Activated naive CD8-positive, alpha-beta T cell treated with anti-CD3 and anti-CD28 coated beads, Interleukin-2, amount 50 U/mL, for 16 hours (primary cell): Measurements from ENCODE around the gene HNRNPL.
A peak's percentile ranks its signal among the peaks of the same experiment; 100 is the strongest.

Experiments
- DNase-seq: peaks from one replicate; pipeline ENCODE4 v3.0.0-alpha.2; 2020; ENCODE audit warnings: low read depth, low spot score

The HNRNPL gene

GRCh38 chr19:38845374-38846024 lies 4.3 kb downstream of the HNRNPL start:
- no peak for DNase-seq

GRCh38 chr19:38844093-38844686 lies 5.6 kb downstream of the HNRNPL start:
- no peak for DNase-seq

DNA sequence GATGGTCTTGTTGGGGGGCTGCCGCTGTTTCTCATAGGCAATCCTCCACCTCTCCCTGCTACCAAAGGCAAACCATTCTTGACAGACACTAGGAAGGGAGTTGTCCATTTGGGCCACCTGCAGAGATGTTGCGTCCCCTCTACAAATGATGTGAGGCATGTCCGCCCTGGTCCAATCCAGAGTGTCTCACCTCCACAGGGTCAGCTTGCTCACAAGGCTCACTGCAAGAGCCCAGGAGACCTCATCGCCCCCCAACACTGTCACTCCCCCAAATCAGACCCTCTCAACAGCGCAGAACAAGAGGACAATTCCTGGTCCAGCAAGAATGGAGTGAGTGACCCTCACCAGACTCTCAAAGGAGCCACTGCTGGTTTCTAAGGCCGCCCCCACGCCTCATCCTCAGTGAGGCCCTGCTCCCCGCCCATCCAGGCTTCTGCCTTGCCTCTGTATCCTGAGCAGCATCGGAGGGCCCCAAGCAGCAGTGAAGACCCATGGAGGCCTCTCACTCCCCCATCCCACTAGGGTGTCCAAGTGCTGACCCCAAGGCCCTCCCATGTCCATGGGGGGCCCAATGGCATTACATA lies 6.5 kb downstream of the HNRNPL start:
- no peak for DNase-seq

GRCh38 chr19:38842439-38843174 lies 7.2 kb downstream of the HNRNPL start:
- no peak for DNase-seq

DNA sequence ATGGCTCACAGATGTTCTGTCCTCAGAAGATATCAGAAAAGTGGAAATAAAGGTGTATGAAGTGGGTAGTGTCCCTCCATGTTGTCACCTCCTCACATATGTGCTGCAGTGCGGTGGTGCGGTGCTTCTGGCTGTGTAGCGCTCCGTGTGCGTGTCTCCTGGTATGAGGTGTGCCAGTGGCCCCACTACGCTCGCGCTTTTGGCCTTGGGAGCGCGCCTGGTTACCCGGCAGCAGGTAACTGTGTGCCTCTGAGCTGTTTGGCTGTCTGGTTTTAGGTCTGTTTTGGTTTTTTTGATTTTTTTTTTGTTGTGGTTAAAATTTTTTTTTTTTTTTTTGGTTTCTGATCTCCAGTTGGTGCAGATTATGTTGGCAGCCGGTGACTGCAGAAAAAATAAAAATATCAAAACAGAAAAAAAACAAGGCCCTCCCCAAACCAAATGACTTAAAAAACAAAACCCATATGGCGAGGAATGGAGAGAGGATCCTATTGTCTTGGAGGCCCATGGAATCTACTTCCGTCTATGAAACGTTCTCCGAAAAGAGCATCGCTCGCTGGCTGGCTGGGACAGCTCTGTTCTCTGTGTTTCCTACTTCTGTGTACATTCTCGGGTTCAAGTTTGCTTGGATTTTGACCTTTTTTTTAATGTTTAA lies 7.9 kb downstream of the HNRNPL start:
- DNase-seq: no peak

- no peak for DNase-seq
These were observed 8.5 kb downstream of the HNRNPL start for GRCh38 chr19:38841180-38841766.

- no peak for DNase-seq
These were observed 9.2 kb downstream of the HNRNPL start for GRCh38 chr19:38840583-38840968.

DNA sequence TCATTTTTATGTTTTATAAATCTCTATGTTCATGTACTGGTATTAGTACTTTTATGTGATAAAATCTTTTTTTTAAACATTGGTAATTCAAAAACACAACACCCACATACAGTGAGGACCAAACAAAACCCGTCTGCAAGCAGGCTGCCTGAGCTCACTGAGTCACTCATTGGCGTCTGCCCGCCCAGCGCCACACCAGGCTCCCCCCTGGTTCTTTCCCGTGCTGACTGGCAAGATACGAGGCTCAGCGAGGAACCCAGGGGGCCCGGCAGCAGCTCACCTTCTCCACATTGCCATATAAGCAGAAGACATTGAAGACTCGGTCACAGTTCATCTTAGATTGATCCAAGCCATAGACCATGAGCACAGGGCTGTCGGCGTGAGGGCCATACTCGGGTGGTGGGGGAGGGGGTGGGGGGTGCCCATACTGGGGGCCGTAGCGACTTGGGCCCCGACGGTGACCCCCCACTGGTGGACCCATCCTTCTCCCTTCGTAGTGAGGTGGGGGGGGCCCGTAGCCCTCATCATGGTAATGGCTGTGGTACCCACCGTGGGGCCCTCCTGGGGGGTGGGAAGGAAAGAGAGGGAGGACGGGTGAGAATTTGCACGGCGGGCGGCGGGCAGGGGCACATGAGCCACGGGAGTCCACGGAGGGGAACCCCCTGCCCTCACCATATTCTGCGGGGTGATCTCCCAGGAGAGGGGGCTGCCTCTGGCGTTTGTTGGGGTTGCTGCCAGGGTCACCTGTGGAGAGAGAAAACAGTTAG lies 9.8 kb downstream of the HNRNPL start:
- no peak for DNase-seq

GRCh38 chr19:38838986-38839761 lies 10.6 kb downstream of the HNRNPL start:
- no peak for DNase-seq

GRCh38 chr19:38838208-38838985 lies 11.4 kb downstream of the HNRNPL start:
- DNase-seq: peak; percentile 39

DNA sequence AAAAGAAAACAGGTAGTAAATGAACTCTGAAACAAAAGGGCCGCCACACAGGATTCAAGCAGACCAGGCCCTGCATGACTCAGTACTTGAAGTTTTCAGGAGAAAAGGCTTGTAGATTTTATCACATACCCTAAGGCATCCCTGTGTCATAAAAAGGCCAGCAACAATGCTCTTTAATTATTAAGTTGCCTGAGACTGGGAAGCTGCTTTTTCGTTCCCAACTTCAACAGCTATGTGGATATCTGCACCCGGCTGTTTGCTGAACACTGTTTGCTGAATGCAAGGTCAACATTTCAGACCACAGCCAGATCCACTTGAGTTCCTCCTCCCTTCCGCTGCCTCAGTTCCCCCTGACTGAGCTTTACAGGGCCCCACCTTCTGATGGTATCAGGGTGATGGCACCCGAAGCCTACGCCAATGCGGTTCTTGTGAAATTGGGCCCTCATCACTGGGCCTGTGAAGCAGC lies 12.1 kb downstream of the HNRNPL start:
- DNase-seq: no peak

DNA sequence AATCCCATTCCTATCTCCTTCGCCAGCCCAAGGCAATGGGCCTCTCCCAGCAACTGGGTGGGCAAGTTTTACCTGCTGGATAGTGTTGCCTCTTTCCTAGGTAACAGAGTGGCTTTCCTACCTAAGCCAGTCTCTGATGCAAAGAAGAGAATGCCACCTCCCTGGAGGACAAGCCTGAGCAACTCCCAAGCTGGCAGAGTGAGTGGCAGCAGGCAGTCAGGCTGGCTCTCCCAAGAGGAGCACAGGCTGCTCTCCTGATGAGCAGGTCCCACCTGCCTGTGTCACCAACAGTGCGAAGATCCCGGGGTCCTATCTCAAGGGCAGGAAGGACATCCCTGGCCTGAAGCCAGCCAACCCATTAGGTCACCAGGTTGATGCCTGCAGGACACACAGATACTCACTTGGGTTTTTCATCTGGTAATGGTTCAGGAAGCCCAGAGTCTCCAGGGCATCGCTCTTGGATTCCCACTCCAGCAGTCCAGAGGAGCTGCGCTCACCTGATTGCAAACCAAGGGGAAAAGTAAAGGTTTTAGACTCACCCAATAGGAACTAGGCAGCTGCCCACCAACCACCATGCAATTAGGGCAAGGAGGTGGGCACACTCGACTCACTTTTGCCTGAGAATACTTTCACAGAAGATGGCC lies 12.7 kb downstream of the HNRNPL start:
- DNase-seq: no peak

DNA sequence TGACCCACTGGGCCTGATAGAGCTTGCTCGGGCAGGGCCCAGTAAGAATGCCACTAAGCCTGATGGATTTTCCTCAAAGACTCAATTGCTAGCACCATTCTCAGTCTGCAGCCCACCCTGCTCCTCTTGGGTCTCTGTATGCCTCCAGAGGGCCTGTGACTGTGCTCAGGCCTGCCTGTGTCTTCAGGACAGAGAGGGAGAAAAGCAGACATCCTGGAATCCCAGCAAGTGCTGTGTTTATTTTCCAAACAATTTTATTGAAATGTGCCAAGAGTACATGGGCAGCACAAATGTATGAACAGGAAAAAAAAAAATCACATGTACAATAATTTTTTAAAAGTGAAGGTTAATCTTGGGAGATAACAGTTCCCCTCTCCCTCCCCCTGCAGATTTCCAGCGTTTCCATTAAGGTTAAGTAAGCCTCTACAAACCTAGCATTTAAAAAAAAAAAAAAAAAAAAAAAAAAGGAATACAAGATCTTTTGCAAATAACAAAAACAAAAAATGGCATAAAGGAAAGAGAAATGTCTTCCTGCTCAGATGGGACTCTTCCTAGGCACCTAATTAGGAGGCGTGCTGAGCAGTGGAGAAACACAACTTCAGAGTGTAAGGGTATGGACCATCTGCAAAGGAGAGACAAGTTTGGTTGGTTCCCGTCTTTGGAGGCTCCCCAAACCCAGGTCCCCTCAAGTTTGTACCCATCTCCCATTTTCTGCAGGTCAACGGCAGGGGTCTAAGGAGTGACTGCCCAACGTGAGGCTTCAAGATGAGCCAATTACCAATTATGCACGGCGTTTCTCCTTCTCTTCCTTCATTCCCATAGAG lies 13.4 kb downstream of the HNRNPL start:
- DNase-seq: no peak

GRCh38 chr19:38834590-38834989 lies 15.2 kb downstream of the HNRNPL start:
- no peak for DNase-seq

DNA sequence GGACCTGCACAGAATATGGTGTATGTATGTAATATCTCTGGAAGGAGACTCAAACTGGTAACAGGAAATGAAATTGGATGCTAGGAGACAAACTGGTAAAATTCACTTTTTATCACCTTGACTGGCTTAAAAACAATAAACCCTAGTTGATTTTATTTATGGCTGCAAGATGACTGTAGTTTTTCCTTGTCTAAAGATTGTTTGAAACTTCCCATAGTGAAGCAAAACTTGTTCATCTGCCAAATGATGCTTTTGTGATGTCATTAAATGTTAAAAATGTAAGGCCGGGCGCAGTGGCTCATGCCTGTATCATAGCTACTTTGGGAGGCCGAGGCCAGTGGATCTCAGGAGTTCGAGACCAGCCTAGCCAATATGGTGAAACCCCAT lies 15.7 kb downstream of the HNRNPL start:
- DNase-seq: no peak

GRCh38 chr19:38833092-38833425 lies 16.7 kb downstream of the HNRNPL start:
- no peak for DNase-seq

- no peak for DNase-seq
These were observed 18.6 kb downstream of the HNRNPL start for GRCh38 chr19:38831142-38831605.
